ENCODE measurements around the gene SPATA20. TPM values are rescaled to one million over a fixed set of nuclear protein-coding genes. Genes with fewer than 3 reads are reported as not detected.

Gene SPATA20
- total RNA-seq, 1 donor: 142 TPM

DNA sequence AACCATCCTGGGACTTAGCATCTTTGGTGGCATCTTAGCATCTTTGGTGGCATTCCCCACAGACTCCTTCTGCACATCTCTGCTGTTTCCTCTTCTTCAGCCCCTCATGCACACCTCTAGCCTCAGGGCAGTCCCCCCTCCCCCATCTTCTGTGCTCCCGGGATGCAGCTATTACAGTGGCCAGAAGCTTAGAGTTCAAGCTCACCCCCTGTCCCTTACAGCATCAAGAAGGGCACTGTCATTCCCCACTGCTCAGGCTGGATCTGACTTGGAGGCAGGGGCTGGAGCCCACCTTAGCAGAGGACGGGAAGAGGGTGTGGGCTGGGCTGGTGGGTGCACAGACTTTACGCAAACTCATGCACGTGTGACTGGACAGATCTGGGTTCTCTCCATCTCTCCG, 13.8 kb upstream of the SPATA20 start:
- DNase-seq (ENCODE audit: insufficient read length, low spot score, missing footprints): peak; percentile 77
- Histone ChIP-seq H3K4me2 (ENCODE audit: insufficient read depth, low read length) (peak overlapping the region; percentile 56), H4K20me1 (ENCODE audit: insufficient read depth, low read length) (no peaks in the 10 kb centered on the region), H3K36me3 (ENCODE audit: insufficient read depth, low read length) (no peaks in the 10 kb centered on the region), H3K27me3 (ENCODE audit: insufficient read depth, low read length) (peaks cover 40% of the 10 kb centered on the region), H3K4me1 (ENCODE audit: insufficient read depth, low read length) (peaks cover 9% of the 10 kb centered on the region), H3K9me3 (ENCODE audit: low read depth, low read length) (no peaks in the 10 kb centered on the region), H3K4me3 (ENCODE audit: insufficient read depth, low read length) (no peak overlapping the region), H2AFZ (ENCODE audit: low read length) (no peak overlapping the region), H3K79me2 (ENCODE audit: insufficient read depth, low read length) (no peaks in the 10 kb centered on the region), H3K27ac (ENCODE audit: low read depth, low read length) (no peak overlapping the region)
- TF ChIP-seq, protein P1, sequence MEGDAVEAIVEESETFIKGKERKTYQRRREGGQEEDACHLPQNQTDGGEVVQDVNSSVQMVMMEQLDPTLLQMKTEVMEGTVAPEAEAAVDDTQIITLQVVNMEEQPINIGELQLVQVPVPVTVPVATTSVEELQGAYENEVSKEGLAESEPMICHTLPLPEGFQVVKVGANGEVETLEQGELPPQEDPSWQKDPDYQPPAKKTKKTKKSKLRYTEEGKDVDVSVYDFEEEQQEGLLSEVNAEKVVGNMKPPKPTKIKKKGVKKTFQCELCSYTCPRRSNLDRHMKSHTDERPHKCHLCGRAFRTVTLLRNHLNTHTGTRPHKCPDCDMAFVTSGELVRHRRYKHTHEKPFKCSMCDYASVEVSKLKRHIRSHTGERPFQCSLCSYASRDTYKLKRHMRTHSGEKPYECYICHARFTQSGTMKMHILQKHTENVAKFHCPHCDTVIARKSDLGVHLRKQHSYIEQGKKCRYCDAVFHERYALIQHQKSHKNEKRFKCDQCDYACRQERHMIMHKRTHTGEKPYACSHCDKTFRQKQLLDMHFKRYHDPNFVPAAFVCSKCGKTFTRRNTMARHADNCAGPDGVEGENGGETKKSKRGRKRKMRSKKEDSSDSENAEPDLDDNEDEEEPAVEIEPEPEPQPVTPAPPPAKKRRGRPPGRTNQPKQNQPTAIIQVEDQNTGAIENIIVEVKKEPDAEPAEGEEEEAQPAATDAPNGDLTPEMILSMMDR (IDR thresholded peaks at IDR 0.05; ENCODE audit: extremely low read depth, low read depth, low read length): no peak

DNA sequence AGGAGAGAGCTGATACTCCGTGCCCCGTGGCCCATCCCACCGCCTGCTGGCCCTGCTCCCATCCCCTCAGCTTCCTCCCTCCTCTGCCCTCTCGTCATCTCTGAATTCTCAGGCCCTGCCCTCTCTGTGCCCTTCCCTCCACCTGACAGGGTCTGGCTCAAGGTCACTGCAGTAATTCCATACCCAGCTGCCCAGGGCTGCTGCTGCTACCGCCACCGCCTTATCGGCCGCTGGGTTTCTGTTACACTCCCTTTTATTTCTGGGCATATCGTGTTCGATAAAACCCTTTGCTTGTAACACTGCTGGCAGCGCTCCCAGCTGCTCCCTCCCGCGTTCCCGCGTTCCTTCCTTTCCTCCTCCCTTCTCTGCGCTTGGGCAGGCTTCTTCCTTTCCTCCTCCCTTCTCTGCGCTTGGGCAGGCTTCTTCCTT, 13.2 kb upstream of the SPATA20 start:
- Histone ChIP-seq H3K79me2 (ENCODE audit: insufficient read depth, low read length) (no peaks in the 10 kb centered on the region), H2AFZ (ENCODE audit: low read length) (no peak overlapping the region), H3K9me3 (ENCODE audit: low read depth, low read length) (no peaks in the 10 kb centered on the region), H4K20me1 (ENCODE audit: insufficient read depth, low read length) (no peaks in the 10 kb centered on the region), H3K27ac (ENCODE audit: low read depth, low read length) (no peak overlapping the region), H3K4me2 (ENCODE audit: insufficient read depth, low read length) (peak overlapping the region; percentile 56), H3K27me3 (ENCODE audit: insufficient read depth, low read length) (peaks cover 40% of the 10 kb centered on the region), H3K36me3 (ENCODE audit: insufficient read depth, low read length) (no peaks in the 10 kb centered on the region), H3K4me1 (ENCODE audit: insufficient read depth, low read length) (peaks cover 9% of the 10 kb centered on the region), H3K4me3 (ENCODE audit: insufficient read depth, low read length) (peak overlapping the region; percentile 12)
- DNase-seq (ENCODE audit: insufficient read length, low spot score, missing footprints): peak; percentile 92
- TF ChIP-seq, protein P1 (IDR thresholded peaks at IDR 0.05; ENCODE audit: extremely low read depth, low read depth, low read length): no peak

- peaks cover 35% of the 10 kb centered on the region for H3K27me3 ChIP-seq (ENCODE audit: insufficient read depth, low read length)
- peak overlapping the region; percentile 56 for H3K4me2 ChIP-seq (ENCODE audit: insufficient read depth, low read length)
- no peaks in the 10 kb centered on the region for H4K20me1 ChIP-seq (ENCODE audit: insufficient read depth, low read length)
- H3K36me3 ChIP-seq (ENCODE audit: insufficient read depth, low read length): no peaks in the 10 kb centered on the region
- H3K27ac ChIP-seq (ENCODE audit: low read depth, low read length): no peak overlapping the region
- H3K4me3 ChIP-seq (ENCODE audit: insufficient read depth, low read length): peak overlapping the region; percentile 12
- no peak overlapping the region for H2AFZ ChIP-seq (ENCODE audit: low read length)
- no peaks in the 10 kb centered on the region for H3K9me3 ChIP-seq (ENCODE audit: low read depth, low read length)
- H3K4me1 ChIP-seq (ENCODE audit: insufficient read depth, low read length): peaks cover 9% of the 10 kb centered on the region
- TF ChIP-seq, protein P1 (IDR thresholded peaks at IDR 0.05; ENCODE audit: extremely low read depth, low read depth, low read length): no peak
- DNase-seq (ENCODE audit: insufficient read length, low spot score, missing footprints): peak; percentile 87
- H3K79me2 ChIP-seq (ENCODE audit: insufficient read depth, low read length): no peaks in the 10 kb centered on the region
These were observed 12.6 kb upstream of the SPATA20 start for GRCh38 chr17:50534222-50534978.

DNA sequence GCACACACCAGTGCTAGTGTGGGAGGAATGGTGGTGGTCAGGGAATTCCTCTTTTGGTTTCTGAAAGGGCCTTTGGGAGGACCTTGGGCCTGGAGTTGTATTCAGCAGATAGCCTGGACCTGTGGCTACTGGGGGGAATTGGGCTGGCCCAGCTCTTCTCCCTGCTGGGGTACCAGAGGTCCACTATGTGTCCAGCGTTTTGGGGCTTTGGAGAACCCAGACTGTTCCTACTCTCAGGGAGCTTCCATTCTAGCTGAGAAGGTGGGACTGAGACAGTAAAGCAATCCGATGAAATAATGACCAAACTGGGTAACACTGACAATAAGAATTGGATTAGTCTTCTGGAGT, 12.0 kb upstream of the SPATA20 start:
- H3K4me1 ChIP-seq (ENCODE audit: insufficient read depth, low read length): peaks cover 9% of the 10 kb centered on the region
- no peak overlapping the region for H3K4me3 ChIP-seq (ENCODE audit: insufficient read depth, low read length)
- TF ChIP-seq, protein P1 (IDR thresholded peaks at IDR 0.05; ENCODE audit: extremely low read depth, low read depth, low read length): no peak
- DNase-seq (ENCODE audit: insufficient read length, low spot score, missing footprints): peak; percentile 63
- peaks cover 33% of the 10 kb centered on the region for H3K27me3 ChIP-seq (ENCODE audit: insufficient read depth, low read length)
- H2AFZ ChIP-seq (ENCODE audit: low read length): no peak overlapping the region
- no peaks in the 10 kb centered on the region for H3K36me3 ChIP-seq (ENCODE audit: insufficient read depth, low read length)
- H3K9me3 ChIP-seq (ENCODE audit: low read depth, low read length): no peaks in the 10 kb centered on the region
- no peak overlapping the region for H3K27ac ChIP-seq (ENCODE audit: low read depth, low read length)
- H3K79me2 ChIP-seq (ENCODE audit: insufficient read depth, low read length): no peaks in the 10 kb centered on the region
- no peaks in the 10 kb centered on the region for H4K20me1 ChIP-seq (ENCODE audit: insufficient read depth, low read length)
- H3K4me2 ChIP-seq (ENCODE audit: insufficient read depth, low read length): no peak overlapping the region
